GM20000 (cell line): ENCODE measurements around the gene ZNF236.

Experiments used
- DNase-seq: peaks from one replicate; pipeline ENCODE4 v3.0.0; 2012; ENCODE audit warnings: low spot score
- CTCF ChIP-seq: IDR thresholded peaks from 2 replicates; pipeline ENCODE4 v1.5.1; 2012; ENCODE audit warnings: mild to moderate bottlenecking, control low read depth; ENCODE audit errors: extremely low read depth, missing control alignments

The ZNF236 gene

GRCh38 chr18:76953156-76953555 lies 130.8 kb downstream of the ZNF236 start:
- DNase-seq: no peak
- TF ChIP-seq CTCF: no peak

- no peak for DNase-seq
- no peak for TF ChIP-seq CTCF
Measured at GRCh38 chr18:76953583-76954233, 131.4 kb downstream of the ZNF236 start.

GRCh38 chr18:76955524-76956170 lies 133.3 kb downstream of the ZNF236 start:
- no peak for DNase-seq
- no peak for TF ChIP-seq CTCF

- no peak for DNase-seq
- TF ChIP-seq CTCF: no peak
Measured at GRCh38 chr18:76956648-76957047, 134.3 kb downstream of the ZNF236 start.

GRCh38 chr18:76957384-76958355 lies 135.3 kb downstream of the ZNF236 start:
- no peak for DNase-seq
- TF ChIP-seq CTCF: no peak

GRCh38 chr18:76958692-76959341 lies 136.5 kb downstream of the ZNF236 start:
- DNase-seq: no peak
- TF ChIP-seq CTCF: no peak
